Caco-2 (cell line): Measurements from ENCODE around the gene CADPS. TPM values are rescaled to one million over a fixed set of nuclear protein-coding genes. Genes with fewer than 3 reads are reported as not detected.

ENCODE experiments used
- BruUV-seq: library from RNA; stranded (reverse); fragments of 400-500 nt; replicated peaks from 2 replicates; lab custom pipeline; 2021; lab: Mats Ljungman, UMichigan
- CTCF ChIA-PET: fragments of 300-600 bp; sonication (Branson Sonifier 250); formaldehyde crosslinking; loops from one replicate; lab custom pipeline; 2022; ENCODE audit warnings: antibody characterized with exemption; lab: Charles Lee
- POLR2A ChIA-PET: fragments of 300-600 bp; sonication (Branson Sonifier 250); formaldehyde crosslinking; loops from one replicate; lab custom pipeline; 2022; ENCODE audit warnings: antibody characterized with exemption; lab: Charles Lee
- DNase-seq, 2 experiments: peaks; one replicate each; pipeline versions ENCODE4 v3.0.0 to v3.0.0-alpha.2; 2020 to 2022
- H3K27me3 ChIP-seq: replicated peaks from 2 replicates; pipeline ENCODE4 v1.6.0; 2011; ENCODE audit warnings: low read length; ENCODE audit not compliant: control insufficient read depth, insufficient read depth
- H3K36me3 ChIP-seq: 2 replicates; pipeline ENCODE4 v1.5.1; 2011; ENCODE audit warnings: low read length; ENCODE audit not compliant: control insufficient read depth, insufficient read depth
- H3K4me1 ChIP-seq: fragments of 250-450 bp; sonication (Bioruptor Pico); 2 replicates; pipeline ENCODE4 v1.5.1; 2020; ENCODE audit warnings: mild to moderate bottlenecking
- H3K4me3 ChIP-seq: 2 replicates; pipeline ENCODE4 v1.5.1; 2011; ENCODE audit warnings: low read depth, mild to moderate bottlenecking, control low read depth, low read length
- H3K9me3 ChIP-seq: fragments of 250-450 bp; sonication (Bioruptor Pico); 2 replicates; pipeline ENCODE4 v1.5.1; 2020; ENCODE audit warnings: mild to moderate bottlenecking, moderate library complexity
- H3K27ac Mint-ChIP-seq: one replicate; pipeline ENCODE4 v1.8.0; 2022; ENCODE audit warnings: mixed read lengths; ENCODE audit not compliant: unreplicated experiment
- H3K27me3 Mint-ChIP-seq: one replicate; pipeline ENCODE4 v1.8.0; 2022; ENCODE audit warnings: mixed read lengths; ENCODE audit not compliant: insufficient read depth, unreplicated experiment
- H3K36me3 Mint-ChIP-seq: one replicate; pipeline ENCODE4 v1.8.0; 2022; ENCODE audit warnings: mild to moderate bottlenecking, mixed read lengths; ENCODE audit not compliant: insufficient read depth, unreplicated experiment
- H3K4me1 Mint-ChIP-seq: one replicate; pipeline ENCODE4 v1.8.0; 2022; ENCODE audit warnings: low read depth, mixed read lengths; ENCODE audit not compliant: unreplicated experiment
- H3K4me3 Mint-ChIP-seq: one replicate; pipeline ENCODE4 v1.8.0; 2022; ENCODE audit warnings: mild to moderate bottlenecking, moderate library complexity, mixed read lengths; ENCODE audit not compliant: unreplicated experiment
- H3K9me3 Mint-ChIP-seq: one replicate; pipeline ENCODE4 v1.8.0; 2022; ENCODE audit warnings: mixed read lengths; ENCODE audit not compliant: unreplicated experiment
- intact Hi-C: fragments of 100-400 bp; cut with micrococcal nuclease; formaldehyde crosslinking; loops from one replicate; pipeline ENCODE4 v1.10.0; 2022; ENCODE audit not compliant: unreplicated experiment
- total RNA-seq: library from RNA; stranded (reverse); gene quantifications from 2 replicates; pipeline ENCODE4 v1.2.3, GENCODE V29; 2022
- TF ChIP-seq, protein P1 (sequence below), 2 experiments: fragments of 200-600 bp in 1 of 2; IDR thresholded peaks; 1 replicate in 1 of 2; 2 replicates in 1 of 2; pipeline versions ENCODE4 v1.5.1 to v1.8.0; 2011 to 2022; ENCODE audit warnings: antibody characterized with exemption in 1 of 2, control low read depth in 1 of 2, inconsistent platforms in 1 of 2, low read depth in 1 of 2, low read length in 1 of 2, mild to moderate bottlenecking in 1 of 2, moderate library complexity in 1 of 2; ENCODE audit not compliant: insufficient read depth in 1 of 2, severe bottlenecking in 1 of 2, unreplicated experiment in 1 of 2

The CADPS gene
- total RNA-seq, 1 experiment from 2014 or later = not detected

GRCh38 chr3:62406945-62407344 lies 468.3 kb downstream of the CADPS start:
- intact Hi-C loops = no loop called here
- POLR2A ChIA-PET = no interaction called here
- H3K36me3 ChIP-seq = no peaks in the 10 kb centered on the region
- H3K4me3 ChIP-seq = no peak overlapping the region
- no TSS peak for BruUV-seq
- Mint-ChIP-seq H3K36me3 (no peaks in the 10 kb centered on the region), H3K9me3 (no peaks in the 10 kb centered on the region), H3K4me1 (no peaks in the 10 kb centered on the region), H3K4me3 (no peak overlapping the region), H3K27me3 (peaks cover 11% of the 10 kb centered on the region), H3K27ac (no peak overlapping the region)
- H3K27me3 ChIP-seq = no peaks in the 10 kb centered on the region; the same call in 1 of the 2 replicates
- no peaks in the 10 kb centered on the region for H3K4me1 ChIP-seq
- no peaks in the 10 kb centered on the region for H3K9me3 ChIP-seq
- CTCF ChIA-PET = no interaction called here
- TF ChIP-seq, protein P1, sequence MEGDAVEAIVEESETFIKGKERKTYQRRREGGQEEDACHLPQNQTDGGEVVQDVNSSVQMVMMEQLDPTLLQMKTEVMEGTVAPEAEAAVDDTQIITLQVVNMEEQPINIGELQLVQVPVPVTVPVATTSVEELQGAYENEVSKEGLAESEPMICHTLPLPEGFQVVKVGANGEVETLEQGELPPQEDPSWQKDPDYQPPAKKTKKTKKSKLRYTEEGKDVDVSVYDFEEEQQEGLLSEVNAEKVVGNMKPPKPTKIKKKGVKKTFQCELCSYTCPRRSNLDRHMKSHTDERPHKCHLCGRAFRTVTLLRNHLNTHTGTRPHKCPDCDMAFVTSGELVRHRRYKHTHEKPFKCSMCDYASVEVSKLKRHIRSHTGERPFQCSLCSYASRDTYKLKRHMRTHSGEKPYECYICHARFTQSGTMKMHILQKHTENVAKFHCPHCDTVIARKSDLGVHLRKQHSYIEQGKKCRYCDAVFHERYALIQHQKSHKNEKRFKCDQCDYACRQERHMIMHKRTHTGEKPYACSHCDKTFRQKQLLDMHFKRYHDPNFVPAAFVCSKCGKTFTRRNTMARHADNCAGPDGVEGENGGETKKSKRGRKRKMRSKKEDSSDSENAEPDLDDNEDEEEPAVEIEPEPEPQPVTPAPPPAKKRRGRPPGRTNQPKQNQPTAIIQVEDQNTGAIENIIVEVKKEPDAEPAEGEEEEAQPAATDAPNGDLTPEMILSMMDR (IDR thresholded peaks at IDR 0.05; ENCODE audit: insufficient read depth in 1 of 2, low read depth in 1 of 2, low read length in 1 of 2, severe bottlenecking in 1 of 2, unreplicated experiment in 1 of 2) = no peak
- DNase-seq = no peak

DNA sequence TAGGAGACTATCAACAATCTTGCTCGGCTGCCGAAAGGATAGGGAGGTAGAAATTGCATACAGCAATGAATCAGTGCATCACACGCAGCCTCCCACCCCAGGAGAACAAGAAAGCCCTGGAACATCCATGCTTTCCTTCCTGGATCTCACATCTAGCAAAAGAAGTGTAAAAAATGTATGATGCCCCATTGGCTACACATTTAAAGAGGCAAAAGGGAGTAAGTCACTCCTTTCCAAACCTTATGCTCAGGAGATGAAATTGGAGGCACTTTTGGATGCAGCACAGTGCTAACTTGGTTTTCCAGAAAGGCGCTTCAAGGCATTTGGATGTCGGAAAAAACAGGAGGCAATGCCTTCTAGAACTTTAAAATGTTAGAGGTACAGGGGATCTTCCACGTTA lies 469.6 kb downstream of the CADPS start:
- Mint-ChIP-seq H3K4me1 (no peaks in the 10 kb centered on the region), H3K9me3 (no peaks in the 10 kb centered on the region), H3K36me3 (no peaks in the 10 kb centered on the region), H3K27ac (no peak overlapping the region), H3K27me3 (peaks cover 11% of the 10 kb centered on the region), H3K4me3 (no peak overlapping the region)
- TF ChIP-seq, protein P1 (IDR thresholded peaks at IDR 0.05; ENCODE audit: insufficient read depth in 1 of 2, low read depth in 1 of 2, low read length in 1 of 2, severe bottlenecking in 1 of 2, unreplicated experiment in 1 of 2) = no peak
- no peak for DNase-seq
- intact Hi-C loops = no loop called here
- Histone ChIP-seq H3K4me3 (no peak overlapping the region), H3K36me3 (no peaks in the 10 kb centered on the region), H3K9me3 (no peaks in the 10 kb centered on the region), H3K4me1 (no peaks in the 10 kb centered on the region), H3K27me3 (no peaks in the 10 kb centered on the region; the same call in 1 of the 2 replicates)
- POLR2A ChIA-PET = no interaction called here
- CTCF ChIA-PET = no interaction called here
- no TSS peak for BruUV-seq

- Mint-ChIP-seq H3K4me3 (no peak overlapping the region), H3K36me3 (no peaks in the 10 kb centered on the region), H3K9me3 (no peaks in the 10 kb centered on the region), H3K4me1 (no peaks in the 10 kb centered on the region), H3K27ac (no peak overlapping the region), H3K27me3 (peaks cover 11% of the 10 kb centered on the region)
- BruUV-seq = no TSS peak
- H3K27me3 ChIP-seq = no peaks in the 10 kb centered on the region; the same call in 1 of the 2 replicates
- POLR2A ChIA-PET = no interaction called here
- CTCF ChIA-PET = no interaction called here
- TF ChIP-seq, protein P1 (IDR thresholded peaks at IDR 0.05; ENCODE audit: insufficient read depth in 1 of 2, low read depth in 1 of 2, low read length in 1 of 2, severe bottlenecking in 1 of 2, unreplicated experiment in 1 of 2) = no peak
- H3K4me1 ChIP-seq = no peaks in the 10 kb centered on the region
- DNase-seq = no peak
- no peak overlapping the region for H3K4me3 ChIP-seq
- no peaks in the 10 kb centered on the region for H3K36me3 ChIP-seq
- H3K9me3 ChIP-seq = no peaks in the 10 kb centered on the region
- intact Hi-C loops = no loop called here
Measured at GRCh38 chr3:62405135-62405534, 470.1 kb downstream of the CADPS start.
